NCI-H1694 (cell line): ENCODE measurements around the gene ZNF10.

Source experiments
- DNase-seq: peaks from one replicate; lab custom pipeline; 2025; lab: John Stamatoyannopoulos, UW

The ZNF10 gene

GRCh38 chr12:133130038-133130807, at the start of gene ZNF10, which contains the start of gene ZNF891:
Gene ZNF10, plus strand, starts transcription at chr12:133130627. Its CDS starts 13,866 bp downstream, at chr12:133144493.
Gene ZNF891, minus strand, starts transcription at chr12:133130274. Its CDS starts 8,356 bp downstream, at chr12:133121918.
- DNase-seq, result peak; percentile 25

GRCh38 chr12:133081159-133081780, 49.2 kb upstream of the ZNF10 start:
- peak; percentile 35 for DNase-seq

- no peak for DNase-seq
Measured at GRCh38 chr12:133083345-133083744, 47.1 kb upstream of the ZNF10 start.

GRCh38 chr12:133105620-133106019, 24.8 kb upstream of the ZNF10 start:
- DNase-seq, result no peak

GRCh38 chr12:133106253-133106652, 24.2 kb upstream of the ZNF10 start:
- DNase-seq, result no peak

- DNase-seq, result no peak
Measured at GRCh38 chr12:133107121-133107520, 23.3 kb upstream of the ZNF10 start.

GRCh38 chr12:133108150-133108549, 22.3 kb upstream of the ZNF10 start:
- DNase-seq, result no peak

- no peak for DNase-seq
Measured at GRCh38 chr12:133120385-133121191, 9.8 kb upstream of the ZNF10 start.

GRCh38 chr12:133124674-133125073, 5.8 kb upstream of the ZNF10 start:
- no peak for DNase-seq

- no peak for DNase-seq
Measured at GRCh38 chr12:133129368-133130037, 924 bp upstream of the ZNF10 start.

GRCh38 chr12:133130808-133131128, 341 bp downstream of the ZNF10 start:
- DNase-seq, result no peak

GRCh38 chr12:133135747-133136146, 5.3 kb downstream of the ZNF10 start:
- no peak for DNase-seq

GRCh38 chr12:133145981-133146380, 15.6 kb downstream of the ZNF10 start:
- no peak for DNase-seq

- DNase-seq, result no peak
Measured at GRCh38 chr12:133156125-133156690, 25.8 kb downstream of the ZNF10 start.

- DNase-seq, result no peak
Measured at GRCh38 chr12:133165776-133166175, 35.3 kb downstream of the ZNF10 start.

GRCh38 chr12:133172491-133172890, 42.1 kb downstream of the ZNF10 start:
- no peak for DNase-seq

- no peak for DNase-seq
Measured at GRCh38 chr12:133174901-133175300, 44.5 kb downstream of the ZNF10 start.

- no peak for DNase-seq
Measured at GRCh38 chr12:133180669-133181068, 50.2 kb downstream of the ZNF10 start.

GRCh38 chr12:133181238-133181959, 51.0 kb downstream of the ZNF10 start, which contains the start of gene ZNF268:
Gene ZNF268, plus strand, starts transcription at chr12:133181495. Its CDS starts 503 bp downstream, at chr12:133181998.
- peak; percentile 80 for DNase-seq

- DNase-seq, result no peak
Measured at GRCh38 chr12:133190176-133190575, 59.7 kb downstream of the ZNF10 start.

GRCh38 chr12:133192847-133193246, 62.4 kb downstream of the ZNF10 start:
- no peak for DNase-seq
